Right ventricle myocardium inferior (tissue), 1 donor: Measurements from ENCODE around the gene CNFN. TPM values are rescaled to one million over a fixed set of nuclear protein-coding genes. Genes with fewer than 3 reads are reported as not detected.

Experiments
- ATAC-seq: fragments of 200-7000 bp; cut with Tn5 transposase; one replicate; pipeline ENCODE4 v1.9.1; 2020; ENCODE audit warnings: mild to moderate bottlenecking, moderate library complexity
- DNase-seq: peaks from one replicate; pipeline ENCODE4 v3.0.0; 2021; ENCODE audit errors: missing footprints
- intact Hi-C: fragments of 100-400 bp; cut with DNase I; formaldehyde crosslinking; loops from one replicate; pipeline ENCODE4 v1.11.0; 2022
- total RNA-seq: library from RNA; stranded (reverse); fragmentation: NEBNext Ultra II Directional; extraction: Animal tissue kit (Norgen Biotek cat#: 25700); gene quantifications from one replicate; pipeline ENCODE4 v1.2.1, GENCODE V29; 2021
- donor health status: DM: no; HTN: yes; CAD: no; lungs with severe emphysema.

The CNFN gene
- total RNA-seq, 1 donor from 2014 or later = 0.87 TPM

DNA sequence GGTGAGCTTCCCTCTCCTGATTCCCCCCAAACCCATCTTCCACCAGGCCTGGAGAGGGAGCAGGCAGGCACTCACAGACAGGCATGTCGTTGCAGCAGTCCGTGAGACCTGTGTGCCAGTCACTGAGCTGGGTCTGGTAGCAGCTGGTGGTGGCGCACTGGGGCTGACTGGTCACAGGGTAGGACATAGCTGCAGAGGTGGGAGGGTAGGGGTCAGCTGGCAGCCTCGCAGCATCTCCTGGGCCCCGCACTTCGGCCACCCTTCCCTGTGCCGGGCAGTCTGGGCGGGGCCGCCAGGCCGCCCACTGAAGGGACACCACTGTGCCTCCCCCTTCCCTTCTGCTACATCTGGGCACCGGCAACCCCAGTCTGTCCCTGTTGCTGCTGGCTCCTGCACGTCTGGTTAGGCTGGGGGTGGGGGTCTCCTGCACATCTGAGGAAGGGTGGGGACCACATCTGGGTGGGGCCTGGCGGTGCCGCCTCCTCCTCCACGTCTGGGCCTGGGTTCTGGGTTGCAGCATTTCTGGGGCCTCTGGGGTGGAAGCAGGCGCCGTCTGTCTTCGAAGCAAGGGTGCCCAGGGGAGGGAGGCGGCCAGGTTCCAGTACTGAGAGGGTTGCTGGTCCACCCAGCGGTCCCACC is 1.1 kb downstream of the CNFN start:
- intact Hi-C loops = no loop called here
- DNase-seq (no peak), ATAC-seq (no peak)

DNA sequence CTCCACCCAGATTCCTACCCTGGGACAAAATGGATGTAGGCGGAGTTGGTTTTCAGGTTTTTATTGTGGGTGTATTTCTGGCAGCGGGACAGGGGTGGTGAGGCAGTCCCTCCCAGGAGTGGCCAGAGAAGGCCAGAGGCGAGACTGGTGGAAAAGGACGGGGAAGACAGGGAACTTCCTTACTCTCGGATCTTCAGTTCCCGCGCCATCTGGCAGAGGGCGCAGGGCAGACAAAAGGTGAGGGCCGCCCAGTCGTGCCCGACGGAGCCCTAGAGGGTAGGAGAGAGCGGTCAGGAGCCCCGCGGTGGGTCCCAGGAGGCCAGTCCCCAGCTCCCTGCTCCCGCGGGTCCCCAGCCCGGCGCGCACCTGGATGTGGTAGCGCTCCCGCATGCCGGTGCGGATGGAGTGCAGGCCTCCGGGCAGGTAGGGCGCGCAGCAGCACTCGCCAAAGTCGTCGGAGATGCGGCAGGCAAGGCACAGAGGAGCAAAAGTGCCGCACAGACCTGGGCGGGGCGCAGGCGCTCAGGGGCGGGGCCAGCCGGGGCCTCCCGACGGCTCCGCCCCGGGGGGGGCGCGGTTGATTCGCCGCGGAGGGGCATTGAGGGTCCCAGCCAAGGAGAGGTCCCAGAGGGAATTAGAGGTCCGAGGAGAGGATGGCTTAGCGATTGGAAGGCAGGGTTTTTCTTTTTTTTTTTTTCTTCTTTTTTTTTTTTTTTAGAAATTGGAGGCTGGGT is 3.0 kb downstream of the CNFN start:
- DNase-seq (peak; percentile 82), ATAC-seq (peak; percentile 74)
- intact Hi-C loops = no loop called here

DNA sequence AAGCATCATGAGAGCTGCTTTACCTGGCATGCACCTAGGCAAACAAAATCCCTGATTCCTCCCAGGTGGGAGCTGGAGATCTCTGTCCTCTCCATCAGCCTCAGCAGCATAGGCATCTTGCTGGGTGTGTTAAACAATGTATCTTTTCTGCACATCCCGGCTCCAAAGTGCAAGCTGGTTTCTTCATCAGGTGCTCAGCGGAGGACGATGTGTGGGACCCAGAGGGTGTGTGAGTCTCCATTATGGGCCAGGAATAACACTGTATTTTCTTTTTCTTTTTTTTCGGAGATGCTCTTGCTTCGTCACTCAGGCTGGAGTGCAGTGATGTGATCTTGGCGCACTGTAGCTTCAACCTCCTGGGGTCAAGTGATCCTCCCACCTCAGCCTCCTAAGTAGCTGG is 9.9 kb downstream of the CNFN start:
- ATAC-seq (no peak), DNase-seq (no peak)
- intact Hi-C loops = no loop called here

DNA sequence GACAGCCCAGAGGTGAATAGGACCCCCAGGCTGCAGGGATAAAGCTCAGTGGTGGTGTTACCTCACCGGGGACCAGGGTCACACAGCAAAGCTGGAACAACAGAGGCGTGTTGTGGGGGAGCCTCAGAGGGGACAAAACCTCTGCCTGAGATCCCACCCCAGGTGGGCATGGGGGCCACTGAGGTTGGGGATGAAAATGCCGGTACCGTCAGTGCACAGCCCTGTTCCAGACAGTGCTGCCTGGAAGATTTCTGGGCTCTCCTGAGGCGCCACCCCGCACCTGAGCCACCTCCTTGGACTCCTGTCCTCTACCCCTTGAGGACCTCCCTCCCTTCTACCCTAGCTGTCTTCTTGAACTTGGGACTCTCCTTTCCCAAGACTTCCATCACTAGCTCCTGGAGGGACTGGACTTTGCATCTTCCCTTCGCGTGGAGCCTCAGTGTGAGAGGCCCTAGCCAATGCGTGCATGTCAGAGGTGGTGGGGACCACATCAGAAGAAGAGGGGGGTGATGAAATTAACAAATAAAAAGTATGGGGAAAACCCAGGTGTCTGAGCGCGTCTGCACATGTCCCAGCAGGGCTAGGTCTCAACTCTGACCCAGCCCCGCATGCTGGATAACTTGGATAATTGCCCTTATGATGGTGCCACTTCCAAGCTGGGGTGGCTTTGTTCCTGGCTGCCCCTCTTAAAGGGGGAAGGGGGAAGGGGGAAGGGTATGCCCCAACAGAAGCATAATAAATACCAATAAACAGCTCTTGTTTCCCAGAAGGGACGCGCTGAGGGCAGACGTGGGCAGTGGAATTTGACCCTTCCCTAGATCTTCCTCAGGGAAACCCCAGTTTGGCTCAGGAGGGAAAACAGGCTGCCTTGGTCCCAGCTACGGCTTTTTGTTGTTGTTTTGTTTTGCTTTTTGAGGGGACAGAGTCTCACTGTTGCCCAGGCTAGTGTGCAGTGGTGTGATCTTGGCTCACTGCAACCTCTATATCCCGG is 11.6 kb downstream of the CNFN start:
- ATAC-seq = peak; percentile 15
- no peak for DNase-seq
- intact Hi-C loops = no loop called here

DNA sequence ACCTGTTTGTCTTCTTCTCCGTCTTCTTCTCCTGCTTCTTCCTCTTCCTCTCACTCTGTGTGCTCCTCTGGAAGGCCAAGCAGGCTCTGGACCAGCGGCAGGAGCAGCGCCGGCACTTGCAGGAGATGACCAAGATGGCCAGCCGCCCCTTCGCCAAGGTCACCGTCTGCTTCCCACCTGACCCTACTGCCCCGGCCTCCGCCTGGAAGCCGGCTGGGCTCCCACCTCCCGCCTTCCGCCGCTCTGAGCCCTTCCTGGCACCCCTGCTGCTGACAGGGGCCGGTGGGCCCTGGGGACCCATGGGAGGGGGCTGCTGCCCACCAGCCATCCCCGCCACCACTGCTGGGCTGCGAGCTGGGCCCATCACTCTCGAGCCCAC is 13.9 kb downstream of the CNFN start:
- DNase-seq = no peak
- intact Hi-C loops = no loop called here
- ATAC-seq = no peak

DNA sequence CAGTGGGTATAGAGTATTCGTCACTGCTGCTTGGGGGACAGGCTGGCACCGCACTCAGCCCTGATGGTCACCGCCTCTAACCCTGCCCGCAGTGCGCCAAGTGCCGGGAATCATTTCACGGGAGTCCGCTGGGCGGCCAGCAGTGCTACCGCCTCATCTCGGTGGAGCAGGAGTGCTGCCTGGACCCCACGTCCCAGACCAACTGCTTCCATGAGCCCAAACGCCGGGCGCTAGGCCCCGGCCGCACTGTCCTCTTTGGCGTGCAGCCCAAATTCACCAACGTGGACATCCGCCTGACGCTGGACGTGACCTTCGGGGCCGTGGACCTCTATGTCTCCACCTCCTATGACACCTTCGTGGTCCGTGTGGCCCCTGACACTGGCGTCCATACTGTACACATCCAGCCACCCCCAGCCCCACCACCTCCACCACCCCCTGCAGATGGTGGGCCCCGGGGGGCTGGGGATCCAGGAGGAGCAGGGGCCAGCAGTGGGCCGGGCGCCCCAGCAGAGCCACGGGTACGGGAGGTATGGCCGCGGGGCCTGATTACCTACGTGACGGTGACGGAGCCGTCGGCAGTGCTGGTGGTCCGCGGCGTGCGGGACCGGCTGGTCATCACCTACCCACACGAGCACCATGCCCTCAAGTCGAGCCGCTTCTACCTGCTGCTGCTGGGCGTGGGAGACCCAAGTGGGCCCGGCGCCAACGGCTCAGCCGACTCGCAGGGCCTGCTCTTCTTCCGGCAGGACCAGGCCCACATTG is 14.5 kb downstream of the CNFN start:
- ATAC-seq (no peak), DNase-seq (no peak)
- intact Hi-C loops = no loop called here

DNA sequence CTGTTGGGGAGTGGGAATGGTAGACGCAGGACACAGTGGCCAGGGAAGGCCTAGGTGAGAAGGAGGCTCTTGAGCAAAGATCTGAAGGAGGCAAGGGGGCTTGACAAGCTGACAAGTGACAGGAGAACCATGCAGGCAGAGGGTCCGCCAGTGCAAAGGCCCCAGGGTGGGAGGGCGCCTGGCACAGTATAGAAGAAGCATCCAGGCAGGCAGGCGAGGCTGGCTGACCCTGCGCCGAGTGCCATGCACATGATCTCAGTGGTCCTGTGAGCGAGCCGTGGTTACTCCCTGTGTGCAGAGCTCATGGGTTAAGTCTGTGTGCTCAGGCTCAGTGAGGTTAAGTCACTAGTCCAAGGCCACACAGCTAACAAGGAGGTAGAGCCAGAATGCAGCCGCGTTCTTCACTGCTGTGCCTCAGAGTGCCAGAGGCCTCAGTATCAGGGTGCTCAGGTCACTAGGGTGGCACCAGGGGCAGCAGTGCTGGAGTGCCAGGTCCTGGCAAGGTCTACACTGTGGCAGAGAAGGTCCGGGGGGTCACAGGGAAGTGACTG is 15.2 kb downstream of the CNFN start:
- intact Hi-C loops = no loop called here
- no peak for DNase-seq
- ATAC-seq = no peak

DNA sequence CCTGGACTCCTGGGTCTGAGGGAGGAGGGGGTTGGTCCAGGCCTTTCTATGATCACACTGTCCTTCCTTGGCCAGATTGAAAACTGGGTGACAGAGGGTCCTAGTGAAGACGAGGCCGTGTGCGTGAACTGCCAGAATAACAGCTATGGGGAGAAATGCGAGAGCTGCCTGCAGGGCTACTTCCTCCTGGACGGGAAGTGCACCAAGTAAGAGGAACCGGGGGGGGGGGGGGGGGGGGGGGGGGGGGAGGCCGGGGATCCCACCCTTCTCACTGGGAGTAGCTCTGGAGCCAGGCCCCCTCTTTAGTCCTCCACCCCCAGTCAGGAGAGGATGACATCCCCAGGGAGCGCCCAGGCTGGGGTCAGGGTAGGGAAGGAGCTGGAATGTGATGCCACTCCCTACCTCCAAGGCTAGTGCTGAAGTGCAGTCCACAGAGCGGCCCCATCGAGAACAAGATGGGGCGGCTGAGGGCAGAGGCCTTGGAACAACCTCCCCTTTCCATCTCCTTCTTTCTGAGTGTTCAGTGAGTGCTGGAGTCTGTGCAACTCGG is 19.4 kb downstream of the CNFN start:
- no peak for ATAC-seq
- DNase-seq = peak; percentile 54
- intact Hi-C loops = no loop called here

DNA sequence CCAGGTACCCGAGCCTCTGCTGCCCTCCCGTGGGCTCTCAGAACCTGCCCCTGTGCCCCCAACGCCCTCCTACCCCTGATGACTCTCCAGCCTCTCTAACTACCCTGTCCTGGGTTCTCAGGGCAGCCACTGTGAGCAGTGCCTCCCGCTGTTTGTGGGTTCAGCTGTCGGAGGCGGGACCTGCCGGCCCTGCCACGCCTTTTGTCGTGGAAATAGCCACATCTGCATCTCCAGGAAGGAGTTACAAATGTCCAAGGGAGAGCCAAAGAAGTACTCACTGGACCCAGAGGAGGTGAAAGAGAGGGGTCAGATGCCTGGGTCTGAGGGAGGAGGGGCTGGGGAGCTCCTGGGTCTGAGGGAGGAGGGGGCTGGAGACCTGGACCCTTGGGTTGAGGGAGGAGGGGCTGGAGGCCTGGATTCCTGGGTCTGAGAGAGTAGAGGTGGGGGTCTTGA is 20.0 kb downstream of the CNFN start:
- no peak for ATAC-seq
- peak; percentile 57 for DNase-seq
- intact Hi-C loops = no loop called here

DNA sequence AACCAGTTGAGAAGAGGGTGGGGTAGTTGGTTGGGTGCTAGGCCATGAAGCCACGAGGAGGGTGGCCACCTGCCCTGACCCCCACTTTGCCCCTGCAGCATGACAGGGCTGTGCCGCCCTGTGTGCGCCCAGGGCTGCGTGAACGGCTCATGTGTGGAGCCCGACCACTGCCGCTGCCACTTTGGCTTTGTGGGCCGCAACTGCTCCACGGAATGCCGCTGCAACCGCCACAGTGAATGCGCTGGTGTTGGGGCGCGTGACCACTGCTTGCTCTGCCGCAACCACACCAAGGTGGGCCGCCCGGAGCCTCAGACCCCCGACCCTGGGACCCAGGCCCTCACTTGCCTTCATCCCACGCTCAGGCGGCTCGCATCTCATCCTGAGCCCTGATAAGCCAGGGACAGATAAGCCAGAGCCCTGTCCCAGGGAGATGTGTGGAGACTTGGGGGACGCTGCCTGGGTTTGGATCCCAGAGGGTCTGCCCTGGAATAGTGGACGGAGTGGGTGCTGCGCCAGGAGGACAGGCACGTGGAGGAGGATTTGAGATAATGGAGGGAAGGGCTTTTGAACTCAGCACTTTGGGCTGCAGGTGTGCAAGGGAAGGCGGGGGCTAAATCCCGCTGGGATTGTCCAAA is 20.5 kb downstream of the CNFN start:
- ATAC-seq = no peak
- peak; percentile 37 for DNase-seq
- intact Hi-C loops = no loop called here

DNA sequence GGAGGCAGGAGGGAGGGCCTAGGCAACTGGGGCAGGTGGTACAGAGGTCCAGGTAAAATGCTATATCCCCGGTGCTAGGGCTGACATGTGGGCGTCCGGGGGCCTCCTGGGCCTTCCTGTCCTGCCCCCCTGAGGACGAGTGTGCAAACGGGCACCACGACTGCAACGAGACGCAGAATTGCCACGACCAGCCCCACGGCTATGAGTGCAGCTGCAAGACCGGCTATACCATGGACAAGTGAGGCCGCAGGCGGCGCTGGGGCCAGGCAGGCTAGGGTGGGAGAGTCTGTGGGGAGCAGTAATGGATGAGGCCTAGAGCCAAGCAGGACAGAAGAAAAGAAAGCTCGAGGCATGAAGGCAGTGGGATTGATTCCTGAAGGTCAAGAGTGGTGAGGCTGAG is 21.3 kb downstream of the CNFN start:
- no peak for ATAC-seq
- peak; percentile 44 for DNase-seq
- intact Hi-C loops = no loop called here

DNA sequence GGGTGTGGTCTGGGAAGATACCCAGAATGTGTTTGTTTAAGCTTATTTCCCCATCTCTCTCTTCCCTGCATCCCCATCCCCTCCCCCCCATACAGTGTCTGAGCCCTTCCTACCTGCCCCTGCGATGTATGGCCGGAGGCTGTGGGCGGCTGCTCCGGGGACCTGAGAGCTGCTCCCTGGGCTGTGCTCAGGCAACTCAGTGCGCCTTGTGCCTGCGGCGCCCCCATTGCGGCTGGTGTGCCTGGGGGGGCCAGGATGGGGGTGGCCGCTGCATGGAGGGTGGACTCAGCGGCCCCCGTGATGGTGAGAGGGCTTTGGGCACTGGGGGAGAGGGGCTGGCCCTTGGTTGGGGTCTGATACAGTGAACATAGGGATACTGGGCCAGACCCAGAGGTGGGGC is 21.7 kb downstream of the CNFN start:
- ATAC-seq (no peak), DNase-seq (peak; percentile 34)
- intact Hi-C loops = no loop called here

DNA sequence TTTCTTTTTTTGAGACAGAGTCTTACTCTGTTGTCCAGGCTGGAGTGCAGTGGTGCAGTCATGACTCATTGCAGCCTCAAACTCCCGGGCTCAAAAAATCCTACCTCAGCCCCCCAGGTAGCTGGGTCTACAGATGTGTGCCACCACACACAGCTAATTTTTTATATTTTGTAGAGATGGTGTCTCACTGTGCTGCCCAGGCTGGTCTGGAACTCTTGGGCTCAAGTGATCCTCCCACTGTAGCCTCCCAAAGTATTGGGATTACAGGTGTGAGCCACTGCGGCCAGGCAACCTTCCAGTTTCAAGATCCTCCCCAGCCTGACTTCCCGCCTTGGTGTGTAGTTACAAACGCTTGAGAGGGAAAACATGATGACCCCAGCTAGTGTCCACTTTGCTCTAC is 22.2 kb downstream of the CNFN start:
- intact Hi-C loops = no loop called here
- ATAC-seq (no peak), DNase-seq (no peak)

DNA sequence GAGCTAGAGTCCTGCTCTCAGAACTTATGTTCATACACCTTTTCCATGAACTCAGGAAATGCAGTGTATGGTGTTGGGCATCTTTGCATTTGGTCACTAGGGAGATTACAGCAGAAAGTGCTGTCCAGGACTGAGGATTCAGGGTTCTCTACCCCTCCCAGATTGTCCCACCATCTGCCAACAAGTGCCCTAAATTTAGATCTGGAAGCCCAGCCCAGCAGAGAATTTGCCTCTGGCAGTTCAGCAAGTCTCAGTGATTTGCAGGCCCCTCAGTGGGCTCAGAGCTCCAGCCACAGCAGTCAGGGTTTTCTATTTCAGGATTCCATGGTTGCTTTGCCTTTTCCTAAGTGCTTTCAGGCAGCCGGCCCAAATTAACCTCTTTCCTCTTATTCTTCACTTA is 23.4 kb downstream of the CNFN start:
- no peak for DNase-seq
- intact Hi-C loops = no loop called here
- ATAC-seq = peak; percentile 40

DNA sequence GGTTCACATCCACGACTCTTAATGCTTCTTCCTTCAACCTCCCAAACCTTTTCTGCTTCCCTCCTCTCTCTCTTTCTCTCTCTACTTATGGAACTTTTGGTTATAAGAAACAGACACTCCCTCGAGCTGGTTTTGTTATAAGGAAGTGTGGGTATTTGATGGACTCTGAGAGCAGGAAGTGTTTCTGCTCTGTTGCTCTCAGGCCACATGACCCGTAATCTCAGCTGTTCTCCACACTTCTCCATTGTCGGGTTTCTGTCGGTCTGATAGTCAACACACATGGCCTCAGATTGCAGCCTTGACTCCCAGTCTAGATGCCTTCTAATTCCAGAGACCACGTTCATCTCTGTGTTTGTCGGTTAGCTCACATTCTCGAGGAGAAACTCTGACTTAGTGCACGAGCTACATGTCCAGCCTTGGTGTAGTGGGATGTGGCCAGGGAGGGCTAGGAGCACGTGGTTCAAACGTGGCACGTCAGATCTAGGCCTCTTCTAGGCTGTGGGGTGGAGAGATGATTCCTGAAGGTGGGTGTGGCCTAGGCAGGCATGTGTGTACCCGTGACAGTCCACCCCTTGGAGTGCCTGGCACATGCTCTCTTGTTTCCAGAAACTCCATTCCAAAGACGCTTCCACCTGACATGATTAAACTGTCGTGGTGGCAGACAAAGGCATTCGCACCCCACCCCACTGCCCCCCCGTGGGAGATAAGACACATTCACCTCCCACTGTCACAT is 26.3 kb downstream of the CNFN start:
- DNase-seq = no peak
- no peak for ATAC-seq
- intact Hi-C loops = no loop called here

DNA sequence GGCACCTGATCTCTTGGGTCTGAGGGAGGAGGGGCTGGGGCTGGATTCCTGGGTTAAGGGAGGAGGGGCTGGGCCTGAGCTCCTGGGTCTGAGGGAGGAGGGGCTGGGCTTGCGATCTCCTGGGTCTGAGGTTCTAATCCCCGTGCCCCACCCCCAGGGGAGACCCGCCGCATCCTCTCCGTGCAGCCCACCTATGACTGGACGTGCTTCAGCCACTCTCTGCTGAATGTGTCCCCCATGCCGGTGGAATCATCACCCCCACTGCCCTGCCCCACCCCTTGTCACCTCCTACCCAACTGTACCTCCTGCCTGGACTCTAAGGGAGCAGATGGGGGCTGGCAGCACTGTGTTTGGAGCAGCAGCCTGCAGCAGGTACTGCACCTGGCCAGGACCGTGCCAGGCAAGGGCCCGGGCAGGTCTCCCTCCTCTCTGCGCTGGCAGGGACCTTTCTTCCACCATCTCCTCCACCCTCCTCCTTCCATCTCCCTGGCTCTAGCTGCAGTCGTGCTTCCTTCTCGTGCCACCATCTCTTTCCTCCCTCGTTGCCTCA is 27.1 kb downstream of the CNFN start:
- no peak for ATAC-seq
- intact Hi-C loops = no loop called here
- DNase-seq = no peak

DNA sequence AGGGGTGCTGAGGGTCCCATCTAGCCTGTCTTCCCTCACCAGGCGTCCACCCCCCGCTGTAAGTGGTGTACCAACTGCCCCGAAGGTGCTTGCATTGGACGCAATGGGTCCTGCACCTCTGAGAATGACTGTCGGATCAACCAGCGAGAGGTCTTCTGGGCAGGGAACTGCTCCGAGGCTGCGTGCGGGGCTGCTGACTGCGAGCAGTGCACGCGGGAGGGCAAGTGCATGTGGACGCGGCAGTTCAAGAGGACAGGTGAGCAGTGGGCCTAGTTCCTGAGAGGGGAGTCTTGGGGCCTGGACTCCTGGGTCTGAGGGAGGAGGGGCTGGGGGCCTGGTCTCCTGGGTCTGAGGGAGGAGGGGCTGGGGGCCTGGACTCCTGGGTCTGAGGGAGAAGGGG is 27.8 kb downstream of the CNFN start:
- no peak for DNase-seq
- intact Hi-C loops = no loop called here
- ATAC-seq = no peak
